MM.1S (cell line): ENCODE measurements around the gene NUDT6.

Experiments used
- DNase-seq: peaks from one replicate; pipeline ENCODE4 v3.0.0-alpha.2; 2015
- H2AFZ ChIP-seq: fragments of 300-600 bp; sonication (generic); 2 replicates; pipeline ENCODE4 v1.6.0; 2016; ENCODE audit warnings: antibody characterized with exemption, low read length
- H3F3A ChIP-seq: fragments of 300-600 bp; sonication (generic); 2 replicates; pipeline ENCODE4 v1.6.1; 2016; ENCODE audit warnings: mild to moderate bottlenecking, antibody characterized with exemption, low read length, moderate library complexity, mixed read lengths; ENCODE audit not compliant: insufficient read depth
- H3K27ac ChIP-seq: fragments of 300-600 bp; sonication (generic); 2 replicates; pipeline ENCODE4 v1.5.1; 2016; ENCODE audit warnings: mild to moderate bottlenecking, low read length
- H3K27me3 ChIP-seq: fragments of 300-600 bp; sonication (generic); replicated peaks from 2 replicates; pipeline ENCODE4 v1.6.0; 2016; ENCODE audit warnings: low read length; ENCODE audit not compliant: insufficient read depth
- H3K36me3 ChIP-seq: fragments of 300-600 bp; sonication (generic); replicated peaks from 2 replicates; pipeline ENCODE4 v1.6.1; 2016; ENCODE audit warnings: mild to moderate bottlenecking, low read length, mixed read lengths; ENCODE audit not compliant: insufficient read depth
- H3K4me1 ChIP-seq: fragments of 300-600 bp; sonication (generic); 2 replicates; pipeline ENCODE4 v1.6.1; 2016; ENCODE audit warnings: low read length, mixed read lengths
- H3K4me2 ChIP-seq: fragments of 300-600 bp; sonication (generic); 2 replicates; pipeline ENCODE4 v1.6.0; 2016; ENCODE audit warnings: low read depth, low read length
- H3K4me3 ChIP-seq: fragments of 300-600 bp; sonication (generic); 2 replicates; pipeline ENCODE4 v1.5.1; 2016; ENCODE audit warnings: low read length, mixed read lengths
- H3K79me2 ChIP-seq: fragments of 300-600 bp; sonication (generic); 2 replicates; pipeline ENCODE4 v1.6.1; 2016; ENCODE audit warnings: mixed run types, low read length, mixed read lengths
- H3K9ac ChIP-seq: fragments of 300-600 bp; sonication (generic); 2 replicates; pipeline ENCODE4 v1.6.1; 2016; ENCODE audit warnings: low read length, mixed read lengths
- H3K9me2 ChIP-seq: fragments of 300-600 bp; sonication (generic); replicated peaks from 2 replicates; pipeline ENCODE4 v1.6.1; 2016; ENCODE audit warnings: mild to moderate bottlenecking, low read length, mixed read lengths; ENCODE audit not compliant: insufficient read depth
- H3K9me3 ChIP-seq: fragments of 300-600 bp; sonication (generic); replicated peaks from 2 replicates; pipeline ENCODE4 v1.6.1; 2016; ENCODE audit warnings: mild to moderate bottlenecking, low read length, mixed read lengths; ENCODE audit not compliant: insufficient read depth
- H4K20me1 ChIP-seq: fragments of 300-600 bp; sonication (generic); 2 replicates; pipeline ENCODE4 v1.6.1; 2016; ENCODE audit warnings: mild to moderate bottlenecking, low read length, moderate library complexity, mixed read lengths; ENCODE audit not compliant: insufficient read depth
- CTCF ChIP-seq: fragments of 300-600 bp; sonication (generic); IDR thresholded peaks from 2 replicates; pipeline ENCODE4 v1.5.1; 2016; ENCODE audit warnings: antibody characterized with exemption, low read length, mixed read lengths
- EZH2 ChIP-seq: fragments of 300-600 bp; sonication (generic); optimal IDR thresholded peaks from 2 replicates; pipeline ENCODE3; 2017; ENCODE audit warnings: low read depth, mild to moderate bottlenecking, antibody characterized with exemption, low read length, mixed read lengths
- EZH2phosphoT487 ChIP-seq: fragments of 300-600 bp; sonication (generic); IDR thresholded peaks from 2 replicates; pipeline ENCODE4 v1.6.1; 2018; ENCODE audit warnings: antibody characterized with exemption, low read length

Gene NUDT6

DNA sequence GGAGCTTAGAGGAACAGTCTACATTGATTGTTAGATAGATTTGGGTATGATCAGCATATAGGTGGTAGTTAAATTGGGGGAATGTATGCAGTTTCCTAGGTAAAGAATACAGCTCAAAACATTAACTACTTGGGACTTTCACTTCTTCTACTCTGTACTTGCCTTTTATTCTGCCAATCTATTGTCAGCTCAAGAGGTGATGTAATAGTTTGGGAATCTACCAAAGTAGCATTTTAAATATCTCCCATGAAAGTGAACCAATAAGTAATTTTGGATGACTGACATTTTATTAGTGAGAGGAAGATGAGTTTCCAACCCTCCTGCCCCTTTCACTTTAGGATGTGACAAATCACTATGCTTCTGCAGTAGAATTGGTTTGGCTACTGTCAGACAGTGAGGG is 43.4 kb downstream of the NUDT6 start:
- no peak for TF ChIP-seq EZH2
- no peak for TF ChIP-seq EZH2phosphoT487
- no peak for TF ChIP-seq CTCF
- Histone ChIP-seq H3K4me3 (no peak overlapping the region), H3K9me3 (no peaks in the 10 kb centered on the region), H3K79me2 (no peaks in the 10 kb centered on the region), H4K20me1 (no peaks in the 10 kb centered on the region), H3K27ac (no peak overlapping the region), H3K9me2 (no peaks in the 10 kb centered on the region), H3K4me2 (no peak overlapping the region), H3K36me3 (no peaks in the 10 kb centered on the region), H3K9ac (no peak overlapping the region), H3F3A (no peaks in the 10 kb centered on the region), H3K27me3 (no peaks in the 10 kb centered on the region), H3K4me1 (no peaks in the 10 kb centered on the region), H2AFZ (no peak overlapping the region)
- DNase-seq = no peak

- Histone ChIP-seq H3K27ac (no peak overlapping the region), H2AFZ (no peak overlapping the region), H3K4me3 (no peak overlapping the region), H3K9me2 (no peaks in the 10 kb centered on the region), H3K36me3 (no peaks in the 10 kb centered on the region), H4K20me1 (no peaks in the 10 kb centered on the region), H3K4me1 (no peaks in the 10 kb centered on the region), H3K79me2 (no peaks in the 10 kb centered on the region), H3K9ac (no peak overlapping the region), H3K9me3 (no peaks in the 10 kb centered on the region), H3K4me2 (no peak overlapping the region), H3F3A (no peaks in the 10 kb centered on the region), H3K27me3 (no peaks in the 10 kb centered on the region)
- TF ChIP-seq EZH2phosphoT487 (no peak), EZH2 (no peak), CTCF (no peak)
- no peak for DNase-seq
These were observed 45.9 kb downstream of the NUDT6 start for GRCh38 chr4:122876456-122876855.

DNA sequence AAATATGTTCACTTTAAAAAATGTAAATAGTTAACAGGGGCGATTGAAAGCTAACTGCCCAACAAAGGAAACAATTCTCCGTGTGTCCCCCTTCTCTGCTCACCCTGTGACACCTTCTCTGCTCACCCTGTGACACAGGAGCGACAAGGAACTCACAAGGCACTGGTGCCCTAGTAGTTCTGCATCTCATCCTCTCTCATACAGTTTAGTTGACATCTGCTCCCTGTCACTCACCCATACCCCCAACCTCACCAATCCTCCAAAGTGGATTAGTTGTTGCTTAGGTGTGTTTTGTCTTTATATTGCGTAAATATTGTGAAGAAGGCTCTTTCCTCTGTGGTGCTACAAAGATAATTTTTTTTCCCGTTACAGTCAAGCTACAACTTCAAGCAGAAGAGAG is 46.4 kb downstream of the NUDT6 start:
- Histone ChIP-seq H3K27me3 (no peaks in the 10 kb centered on the region), H4K20me1 (no peaks in the 10 kb centered on the region), H3K9me3 (no peaks in the 10 kb centered on the region), H2AFZ (no peak overlapping the region), H3F3A (no peaks in the 10 kb centered on the region), H3K36me3 (no peaks in the 10 kb centered on the region), H3K9me2 (no peaks in the 10 kb centered on the region), H3K4me2 (no peak overlapping the region), H3K4me3 (no peak overlapping the region), H3K27ac (no peak overlapping the region), H3K4me1 (no peaks in the 10 kb centered on the region), H3K79me2 (no peaks in the 10 kb centered on the region), H3K9ac (no peak overlapping the region)
- no peak for DNase-seq
- no peak for TF ChIP-seq EZH2phosphoT487
- no peak for TF ChIP-seq EZH2
- TF ChIP-seq CTCF = no peak
